GM18499 (cell line): ENCODE measurements around the gene HPSE2.
"Not testable (repeated sequence)": the region's sequence is repeated elsewhere in the genome, so short reads cannot be mapped to it uniquely, and the experiment has no call there.

ENCODE experiments used
- ATAC-seq: cut with Tn5 transposase; IDR thresholded peaks from one replicate; pipeline ENCODE4 v1.9.1; 2021; ENCODE audit warnings: moderate number of reproducible peaks; ENCODE audit not compliant: insufficient read depth, unreplicated experiment

Gene HPSE2

DNA sequence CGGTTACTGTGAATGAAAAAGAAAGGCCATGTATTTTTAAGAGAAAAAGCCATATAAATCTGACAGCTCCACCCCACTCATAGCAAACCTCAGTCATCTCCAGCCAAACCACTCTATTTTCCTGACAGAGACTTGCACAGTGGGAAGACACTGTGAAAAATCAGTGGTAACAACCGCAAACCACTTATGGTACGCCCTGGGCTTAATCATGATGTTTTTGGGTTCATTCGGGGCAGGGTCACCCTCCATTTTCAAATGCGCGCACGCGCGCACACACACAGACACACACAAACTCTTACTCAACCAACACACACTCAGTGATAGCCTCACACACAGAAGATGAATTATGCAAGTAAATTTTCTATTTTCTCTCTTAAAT, 706.9 kb downstream of the HPSE2 start:
- no peak for ATAC-seq

DNA sequence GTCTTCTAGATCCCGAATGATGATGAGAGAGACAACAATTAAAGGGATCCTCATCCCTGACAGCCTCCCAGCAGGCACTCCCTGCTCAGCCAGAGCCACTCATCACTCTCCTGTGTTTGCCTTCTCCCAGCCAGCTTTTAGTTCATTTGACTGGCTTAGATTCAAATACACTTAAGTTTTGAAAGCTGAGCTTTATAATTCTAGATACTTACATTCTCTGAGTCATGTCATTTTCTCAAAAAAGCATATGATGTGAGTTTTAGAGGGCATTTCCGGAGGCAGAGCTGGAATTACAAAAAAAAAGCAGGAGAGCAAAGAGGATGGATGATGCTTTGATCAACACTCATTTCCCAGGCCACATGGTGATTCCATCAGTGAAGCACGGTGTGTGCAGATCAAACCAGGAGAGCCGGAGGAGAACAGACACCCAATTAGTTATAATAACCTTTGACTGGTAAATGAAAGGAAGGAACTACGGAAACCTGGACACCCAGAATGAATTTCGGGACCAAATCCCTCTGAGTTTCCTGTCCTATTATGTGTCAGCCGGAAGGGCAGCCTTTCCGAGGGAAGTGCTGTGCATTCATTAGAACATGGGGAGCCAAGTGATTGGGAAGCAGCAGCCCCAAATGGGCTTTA, 707.4 kb downstream of the HPSE2 start:
- ATAC-seq: no peak

DNA sequence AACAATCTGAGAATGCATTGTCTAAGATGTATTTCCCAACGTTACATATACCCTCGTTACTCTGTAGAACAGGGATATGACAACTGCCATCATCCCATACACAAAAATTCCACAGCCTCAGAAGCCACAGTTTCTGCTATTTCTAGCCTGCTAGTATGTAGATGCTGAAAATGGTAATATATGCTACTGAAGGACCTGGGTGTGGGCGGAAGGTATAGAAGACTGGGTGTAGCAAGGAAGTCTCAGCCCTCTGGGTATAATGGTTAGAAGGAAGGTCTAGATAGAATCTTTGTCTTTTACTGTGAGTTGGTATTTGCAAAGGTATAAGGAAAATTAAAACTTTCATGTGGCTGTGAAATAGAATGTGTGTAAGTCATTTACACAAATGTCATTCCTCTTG, 709.7 kb downstream of the HPSE2 start:
- ATAC-seq: no peak

DNA sequence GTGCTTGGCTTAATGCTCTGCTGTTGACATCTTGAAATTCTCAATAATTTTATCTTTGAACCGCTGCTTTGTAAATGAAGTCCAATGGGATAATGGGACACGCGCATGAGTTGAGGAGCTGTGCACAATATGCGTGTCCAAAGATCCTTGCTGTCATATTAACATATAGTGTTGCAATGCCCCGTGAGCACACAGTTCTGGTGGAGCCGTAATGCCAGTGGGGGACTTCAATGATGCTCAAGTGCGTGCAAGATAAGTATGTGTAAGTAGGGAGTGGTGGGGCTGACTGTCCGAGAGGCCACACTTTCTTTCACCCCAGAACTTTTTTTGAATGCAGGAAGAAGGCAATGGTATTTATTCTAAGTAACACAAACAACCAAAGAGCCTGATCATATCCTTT, 711.5 kb downstream of the HPSE2 start:
- ATAC-seq: no peak

DNA sequence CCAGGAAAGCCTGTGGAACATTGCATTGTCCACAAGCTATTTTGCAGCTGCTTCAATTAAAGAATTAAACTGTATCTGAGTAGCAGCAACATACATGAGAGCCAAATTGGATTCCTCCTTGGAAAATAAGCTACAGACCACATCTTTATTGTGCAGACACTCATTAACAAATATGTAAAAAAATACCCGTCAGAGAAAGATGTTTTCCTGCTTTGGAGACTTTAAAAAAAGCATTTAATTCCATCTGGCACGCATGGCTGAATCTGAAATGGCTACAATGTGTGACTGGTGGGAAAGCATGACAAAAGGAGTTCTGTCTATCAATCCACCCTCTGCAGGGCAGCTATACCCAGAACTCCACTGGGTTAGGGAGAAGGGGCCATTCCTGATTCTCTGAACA, 715.8 kb downstream of the HPSE2 start:
- no peak for ATAC-seq

DNA sequence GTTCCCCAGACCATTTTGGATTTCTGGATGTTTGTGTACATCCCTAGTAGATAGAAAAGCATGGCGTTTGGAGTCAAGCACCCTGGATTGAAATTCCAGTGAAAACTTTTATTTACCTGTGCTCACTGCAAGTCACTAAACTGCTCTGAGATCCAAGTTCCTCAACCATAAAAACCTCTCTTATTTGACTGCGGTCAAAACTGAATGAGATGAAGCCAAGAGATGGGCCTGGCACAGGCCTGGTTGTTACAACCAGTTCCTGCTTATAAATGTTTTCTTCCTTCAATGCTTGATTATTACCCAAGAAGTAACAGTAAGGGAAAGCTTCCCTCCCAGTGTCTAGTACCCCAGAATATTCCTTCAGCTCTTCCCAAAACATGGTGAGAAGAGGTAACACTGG, 718.0 kb downstream of the HPSE2 start:
- ATAC-seq: no peak

DNA sequence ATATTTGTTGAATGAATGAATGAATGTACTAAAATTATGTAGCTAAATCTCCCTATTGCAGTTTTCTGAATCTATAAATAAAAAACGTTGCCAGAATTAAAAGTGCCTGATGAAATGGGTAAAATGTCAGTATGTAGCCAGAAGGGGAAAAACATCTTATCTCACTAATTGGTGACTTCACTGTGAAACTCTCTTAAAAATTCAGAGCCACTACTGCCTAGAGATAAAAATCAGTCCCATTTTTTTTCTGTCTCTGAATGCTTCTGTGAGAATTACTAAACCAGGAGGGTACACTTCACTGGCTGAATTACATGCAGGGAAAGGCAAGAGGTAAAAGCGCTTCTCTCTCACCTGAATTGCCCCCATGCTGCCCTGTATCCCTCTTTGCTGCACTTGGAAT, 719.3 kb downstream of the HPSE2 start:
- no peak for ATAC-seq

DNA sequence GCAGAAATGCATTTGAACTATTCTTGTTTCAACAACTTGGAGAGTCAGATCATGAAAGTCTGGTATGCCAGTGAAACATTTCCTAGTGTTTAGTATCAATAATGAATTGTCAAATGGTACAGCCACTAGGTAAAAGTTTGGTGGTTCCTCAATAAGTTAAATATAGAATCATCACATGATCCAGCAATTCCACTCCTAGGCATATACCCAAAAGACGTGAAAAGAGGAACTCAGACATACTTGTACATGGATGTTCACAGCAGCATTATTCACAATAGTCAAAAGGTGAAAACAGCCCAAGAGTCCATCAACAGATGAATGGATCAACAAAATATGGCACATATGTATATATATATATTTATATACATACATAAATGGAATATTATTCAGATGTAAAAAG, 721.9 kb downstream of the HPSE2 start:
- ATAC-seq: no peak

DNA sequence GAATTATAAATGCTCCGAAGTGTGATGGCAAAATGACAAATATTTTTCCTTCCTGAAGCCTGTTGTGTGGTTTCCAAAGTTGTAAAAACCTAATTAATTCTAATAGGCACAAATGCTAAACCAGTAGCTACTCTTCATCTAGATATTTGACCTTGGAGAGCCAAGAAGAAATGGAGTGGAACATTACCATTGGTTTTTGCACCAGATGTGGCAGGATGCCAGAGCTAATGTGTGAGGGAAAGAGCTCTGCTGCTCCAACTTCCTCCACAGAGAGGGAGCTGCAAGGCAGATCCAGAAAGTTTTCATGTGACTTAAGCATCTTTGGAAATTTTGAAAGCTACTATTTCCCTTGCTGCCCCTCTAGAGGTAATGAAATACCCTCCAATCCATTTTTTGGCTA, 723.8 kb downstream of the HPSE2 start:
- no peak for ATAC-seq

DNA sequence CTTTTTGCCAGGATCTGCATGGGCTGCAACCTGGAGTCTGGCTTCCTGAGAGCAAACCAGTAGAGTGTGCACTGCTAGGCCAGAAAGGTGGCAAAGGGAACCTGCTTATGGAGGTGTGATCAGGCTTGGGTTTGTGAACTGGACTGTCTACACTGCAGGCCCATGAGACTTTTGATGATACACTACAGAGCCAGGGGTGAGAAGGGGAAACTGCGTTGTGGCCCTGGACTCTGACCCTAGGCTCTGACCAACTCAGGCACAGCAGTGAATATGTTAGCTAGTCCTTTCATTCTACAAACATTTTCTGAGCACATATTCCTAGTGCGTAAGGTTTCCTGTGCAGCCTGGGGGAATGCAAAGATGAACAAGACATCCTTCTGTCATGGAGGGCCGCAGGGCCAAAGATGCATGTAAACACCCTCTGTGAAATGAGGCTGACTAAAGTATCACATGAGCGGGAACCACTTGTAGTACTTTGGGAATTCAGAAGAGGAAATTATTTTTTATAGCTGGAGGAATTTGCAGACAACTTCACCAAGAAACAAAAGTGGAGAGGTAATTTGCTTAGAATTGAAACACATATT, 725.1 kb downstream of the HPSE2 start:
- no peak for ATAC-seq

DNA sequence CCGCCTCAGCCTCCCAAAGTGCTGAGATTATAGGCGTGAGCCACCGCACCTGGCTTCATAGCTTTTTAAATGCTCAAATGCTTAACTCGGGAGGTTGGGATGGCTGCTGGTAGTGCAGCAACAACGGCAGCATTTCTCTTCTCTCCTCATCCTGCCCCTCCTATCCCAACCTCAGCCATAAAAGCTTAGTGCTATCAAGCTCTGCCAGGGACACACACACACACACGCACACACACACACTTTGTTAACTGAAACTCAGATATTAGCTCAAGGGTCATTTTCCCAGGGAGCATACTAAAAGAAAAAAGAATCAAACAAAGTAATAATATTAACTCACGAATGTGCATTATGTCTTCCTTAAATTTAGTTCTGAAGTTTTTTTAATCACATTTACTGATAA, 725.9 kb downstream of the HPSE2 start:
- ATAC-seq: no peak

DNA sequence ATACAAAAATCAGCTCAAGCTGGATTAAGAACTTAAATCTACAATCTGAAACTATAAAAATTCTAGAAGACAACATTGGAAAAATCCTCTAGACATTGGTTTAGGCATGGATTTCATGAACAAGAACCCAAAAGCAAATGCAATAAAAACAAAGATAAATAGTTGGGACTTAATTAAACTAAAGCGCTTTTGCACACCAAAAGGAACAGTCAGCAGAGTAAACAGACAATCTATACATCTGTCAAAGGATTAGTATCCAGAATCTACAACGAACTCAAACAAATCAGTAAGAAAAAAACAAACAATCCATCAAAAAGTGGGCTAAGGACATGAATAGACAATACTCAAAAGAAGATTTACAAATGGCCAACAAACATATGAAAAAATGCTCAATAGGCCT, 733.1 kb downstream of the HPSE2 start:
- not testable (repeated sequence) for ATAC-seq

DNA sequence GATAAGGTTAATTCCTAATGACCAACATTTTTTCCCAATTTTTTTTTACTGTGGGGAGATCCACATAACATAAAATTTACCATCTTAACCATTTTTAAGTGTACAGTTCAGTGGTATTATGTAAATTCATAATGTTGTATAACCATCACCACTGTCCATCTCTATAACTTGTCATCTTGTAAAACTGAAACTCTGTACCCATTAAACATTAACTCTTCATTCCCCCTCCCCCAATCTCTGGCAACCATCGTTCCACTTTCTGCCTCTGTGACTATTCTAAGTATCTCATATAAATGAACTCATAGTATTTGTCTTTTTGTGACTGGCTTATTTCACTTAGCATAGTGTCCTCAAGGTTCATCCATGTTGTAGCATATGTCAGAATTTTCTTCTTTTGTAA, 742.9 kb downstream of the HPSE2 start:
- ATAC-seq: no peak

DNA sequence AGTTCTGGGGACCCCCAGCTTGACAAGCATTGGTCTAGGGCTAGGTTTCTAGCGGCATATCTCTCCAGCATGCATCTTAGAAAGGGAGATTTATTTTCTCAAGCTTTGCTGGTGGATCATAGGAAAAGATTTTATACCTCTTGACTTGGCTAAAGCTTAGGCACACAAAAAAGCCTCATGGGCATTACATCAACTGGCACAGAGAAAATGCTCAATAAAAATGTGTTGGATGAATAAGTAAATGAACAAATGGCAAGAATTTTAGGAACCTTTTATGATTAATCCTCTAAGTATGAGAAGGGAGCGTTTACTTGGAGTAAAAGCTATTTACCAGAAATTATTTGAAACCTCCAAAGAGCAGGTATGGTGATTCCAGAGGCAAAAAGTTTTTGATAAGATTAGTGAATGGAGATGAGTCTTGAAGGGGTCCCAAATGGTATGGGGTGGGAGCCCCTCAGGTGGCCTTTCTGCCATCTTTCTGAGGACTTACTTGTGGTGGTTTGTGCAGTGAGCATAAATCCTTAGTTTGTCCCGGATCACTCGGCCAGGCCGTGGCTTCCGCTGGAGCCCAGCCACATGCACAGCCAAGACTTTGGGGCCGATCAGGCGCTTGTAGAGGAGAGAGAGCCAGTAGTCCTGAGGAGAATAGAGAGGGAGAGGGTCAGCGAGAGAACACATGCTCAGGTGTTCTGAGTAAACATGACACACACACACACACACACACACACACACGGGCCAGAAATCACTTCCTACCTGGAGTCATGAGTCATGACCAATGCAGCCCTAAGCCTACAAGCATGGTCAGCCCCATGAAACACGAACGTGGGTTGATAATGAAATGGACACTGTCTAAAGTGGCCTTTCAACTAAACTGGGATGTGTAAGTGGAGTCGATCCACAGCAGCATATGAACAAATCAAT, 745.8 kb downstream of the HPSE2 start:
- ATAC-seq: no peak

DNA sequence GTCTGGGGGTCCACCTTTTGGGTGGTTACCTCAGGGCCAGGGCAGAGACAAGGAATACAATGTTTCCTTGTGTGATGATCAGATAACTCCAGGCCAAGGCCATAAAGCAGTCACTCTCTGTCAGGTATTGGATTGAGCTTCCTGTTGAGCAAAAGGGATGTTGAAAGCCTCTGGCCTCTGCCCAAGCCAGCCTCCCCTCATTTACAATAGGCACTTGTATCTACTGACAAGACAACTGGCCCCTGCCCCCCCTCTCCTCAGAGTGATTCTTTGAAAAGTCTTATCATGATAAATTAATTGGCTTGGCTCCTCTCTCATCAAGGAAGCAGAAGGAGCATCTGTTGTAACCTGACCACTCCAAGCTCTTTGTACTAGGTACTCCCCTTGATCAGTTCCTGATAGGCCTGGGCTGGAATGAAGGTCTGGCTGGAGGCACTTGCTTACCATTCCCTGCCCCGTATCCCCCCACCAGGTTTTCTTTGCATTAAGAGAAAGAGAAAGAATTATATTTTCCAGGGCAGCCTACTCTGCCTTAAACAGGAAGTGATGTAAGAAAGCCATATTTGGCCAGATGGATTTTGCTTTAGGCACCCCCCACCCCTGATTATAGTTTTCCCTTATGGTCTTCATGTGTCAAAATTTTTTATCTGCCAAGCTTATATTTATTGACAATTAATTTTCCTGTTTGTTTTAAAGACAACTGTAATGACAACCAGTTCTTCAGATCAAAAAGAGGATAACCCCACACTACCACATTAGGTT, 746.8 kb downstream of the HPSE2 start:
- ATAC-seq: no peak

DNA sequence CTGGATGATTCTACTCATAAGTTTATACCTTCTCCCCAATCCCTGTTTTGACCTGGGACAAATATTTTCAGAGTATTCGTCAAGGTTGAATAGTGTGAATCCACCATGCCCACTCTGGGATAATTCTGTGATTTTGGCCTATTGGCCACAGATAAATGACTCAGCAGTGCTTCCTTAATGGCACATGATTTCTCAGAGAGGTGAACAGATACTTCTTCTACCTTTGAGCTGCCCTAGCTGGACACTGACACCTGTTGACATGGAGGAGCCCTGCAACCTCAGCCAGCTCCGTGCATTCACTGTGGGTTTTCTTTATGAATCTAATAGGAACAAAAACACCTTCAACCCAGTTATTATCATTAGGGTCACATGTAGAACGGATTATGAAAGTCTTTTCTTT, 748.0 kb downstream of the HPSE2 start:
- ATAC-seq: no peak

DNA sequence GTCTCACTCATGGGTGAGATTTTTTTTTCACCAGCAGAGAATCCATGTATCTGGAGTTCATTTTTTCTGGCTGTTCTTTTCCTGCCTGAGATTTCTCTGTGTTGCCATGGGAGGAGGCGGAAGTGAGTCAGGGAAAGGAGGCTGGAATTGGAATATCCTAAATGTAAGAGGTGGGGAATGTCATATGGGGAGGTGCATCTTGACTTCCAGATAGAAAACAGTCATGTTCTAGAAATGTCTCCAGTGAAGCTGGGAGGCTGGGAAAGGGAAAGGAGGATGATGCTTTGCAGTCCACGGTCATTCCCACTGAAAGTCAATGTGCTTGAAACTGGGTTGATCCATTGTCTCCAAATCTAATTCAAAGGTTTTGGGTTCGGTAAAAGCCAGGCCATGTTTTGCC, 749.2 kb downstream of the HPSE2 start:
- no peak for ATAC-seq

DNA sequence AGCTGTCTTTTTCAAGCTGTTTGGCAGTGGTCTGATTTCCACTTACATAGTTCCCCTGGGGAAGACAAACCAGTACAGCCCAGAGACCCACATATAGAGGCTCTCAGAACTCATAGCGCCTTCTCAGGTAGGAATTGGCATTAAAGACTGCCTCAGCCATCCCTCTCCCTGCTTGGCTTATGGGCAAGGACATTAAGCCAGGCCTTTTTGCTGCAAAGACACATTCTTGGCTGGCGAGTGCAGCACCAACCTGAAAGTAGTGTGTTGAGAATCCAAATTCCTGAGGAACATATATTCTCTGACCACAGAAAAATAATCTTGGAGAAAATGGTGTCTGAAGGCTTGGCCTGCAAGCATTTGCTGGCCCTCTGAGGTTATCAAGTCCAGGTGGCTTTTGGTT, 749.7 kb downstream of the HPSE2 start:
- no peak for ATAC-seq

DNA sequence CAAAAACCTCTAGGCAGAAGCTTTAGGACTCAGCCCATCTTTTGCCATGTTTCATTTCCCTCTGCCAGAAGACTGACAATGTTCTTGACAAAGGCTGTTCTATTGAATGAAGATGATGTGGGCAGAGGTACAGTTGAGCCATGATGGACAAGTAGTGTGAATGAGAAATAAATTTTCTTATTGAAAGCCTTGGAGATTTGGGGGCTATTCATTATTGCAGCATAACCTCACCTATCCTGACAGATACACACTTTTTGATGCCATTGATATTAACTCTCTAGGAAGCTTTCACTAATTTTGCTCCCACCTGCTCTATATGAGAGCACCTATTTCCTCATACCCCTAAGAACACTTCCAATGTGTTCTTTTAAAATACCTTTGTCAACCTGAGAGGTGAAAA, 752.0 kb downstream of the HPSE2 start:
- no peak for ATAC-seq

DNA sequence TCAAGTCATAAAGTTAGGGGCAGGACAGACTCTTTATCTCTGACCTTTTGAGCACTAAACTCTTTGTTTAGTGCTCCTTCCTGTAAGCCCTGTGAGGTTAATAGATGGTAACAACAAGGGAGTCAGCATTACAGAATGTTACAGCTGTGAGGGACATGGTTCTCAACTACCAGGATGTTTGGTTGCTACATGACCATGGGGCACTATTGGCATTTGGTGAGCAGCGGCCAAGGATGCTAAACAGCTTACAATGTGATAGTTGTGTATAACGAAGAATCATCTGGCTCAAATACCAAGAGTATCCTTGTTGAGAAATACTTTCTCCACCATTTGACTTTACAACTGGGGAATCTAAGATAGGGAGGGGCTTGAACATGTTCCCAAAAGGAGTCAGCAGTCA, 753.6 kb downstream of the HPSE2 start:
- ATAC-seq: no peak

DNA sequence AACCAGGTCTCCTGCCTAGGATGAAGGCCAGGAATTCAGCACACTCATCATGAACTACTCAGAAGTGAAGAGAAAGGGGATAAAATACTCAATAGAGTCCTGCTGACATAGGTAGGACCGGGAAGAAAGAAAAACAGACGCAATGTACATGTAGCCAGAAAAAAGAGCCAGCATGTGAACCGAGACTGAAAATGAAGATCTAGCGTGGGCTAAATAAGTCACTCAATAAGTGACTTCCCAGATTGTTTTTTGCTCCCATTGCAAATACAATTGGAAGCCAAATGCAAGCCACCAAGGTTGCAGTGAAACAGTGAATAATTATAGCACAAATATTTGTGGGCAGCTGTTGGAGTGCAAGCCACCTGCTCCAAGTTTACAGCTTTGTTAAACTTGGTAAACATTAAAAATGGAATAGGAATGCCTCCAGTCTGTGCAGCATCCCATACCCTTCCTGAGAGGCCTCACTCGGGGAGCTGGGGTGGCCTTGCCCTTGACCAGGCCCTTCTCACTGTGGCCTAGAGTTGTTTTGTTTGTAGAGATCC, 754.2 kb downstream of the HPSE2 start:
- ATAC-seq: no peak
